HG03108 (cell line): ENCODE results near the gene FAM131C.
"Not testable (repeated sequence)": the region's sequence is repeated elsewhere in the genome, so short reads cannot be mapped to it uniquely, and the experiment has no call there.

Source experiments
- ATAC-seq: cut with Tn5 transposase; IDR thresholded peaks from one replicate; pipeline ENCODE4 v1.9.1; 2021; ENCODE audit warnings: moderate library complexity; ENCODE audit not compliant: unreplicated experiment

The FAM131C gene

DNA sequence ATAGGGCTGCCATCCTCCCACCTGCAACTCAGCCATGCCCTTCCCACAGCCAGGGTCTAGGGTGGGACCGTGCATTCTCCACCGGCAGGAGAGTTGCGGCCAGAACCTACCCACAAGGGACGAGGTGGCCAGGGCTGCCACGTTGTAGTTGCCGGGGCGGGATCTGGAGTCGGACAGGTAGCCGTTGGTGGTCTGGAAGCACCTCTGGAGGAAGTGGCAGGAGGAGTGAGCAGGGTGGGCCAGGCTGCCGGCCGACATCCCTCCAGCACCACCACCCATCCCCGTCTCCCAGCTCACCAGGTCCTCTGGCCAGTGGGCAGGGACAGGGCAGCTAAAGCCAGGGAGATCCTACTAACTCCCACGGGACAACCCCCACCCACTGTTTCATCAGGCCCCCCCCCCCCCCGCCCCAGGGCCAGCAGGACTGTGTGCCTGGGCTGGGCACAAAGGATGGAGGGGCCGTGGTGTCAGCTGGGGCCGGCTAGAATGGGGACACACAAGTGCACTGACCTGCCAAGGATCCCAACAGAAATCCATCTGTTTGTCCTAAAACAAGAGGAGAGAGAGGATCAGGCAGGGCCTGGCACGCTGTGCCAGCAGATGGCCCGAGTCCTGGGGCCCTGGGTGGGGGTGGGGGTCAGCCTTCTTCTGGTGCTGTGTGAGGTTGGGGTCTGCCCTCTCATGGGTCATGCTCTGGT lies 11.3 kb downstream of the FAM131C start:
- not testable (repeated sequence) for ATAC-seq

DNA sequence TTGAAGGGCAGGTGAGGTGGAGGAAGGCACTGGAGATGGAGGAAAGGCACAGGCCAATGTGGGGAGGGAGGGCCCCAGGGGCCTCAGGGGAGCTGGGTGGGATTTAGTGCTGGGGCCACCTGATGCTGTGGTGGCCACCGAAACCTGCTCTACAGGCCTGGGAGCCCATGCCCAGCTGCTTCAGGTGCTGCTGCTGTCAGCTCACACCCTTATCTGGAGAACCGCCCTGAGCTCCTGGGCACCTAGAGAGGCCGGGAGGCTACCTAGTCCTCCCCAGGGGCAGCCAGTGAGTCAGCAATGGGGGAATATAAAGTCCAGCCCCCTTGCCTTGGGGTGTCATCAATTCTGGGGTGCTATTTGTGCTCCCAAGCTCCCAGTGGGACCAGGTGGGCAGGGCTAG lies 12.2 kb downstream of the FAM131C start:
- no peak for ATAC-seq

DNA sequence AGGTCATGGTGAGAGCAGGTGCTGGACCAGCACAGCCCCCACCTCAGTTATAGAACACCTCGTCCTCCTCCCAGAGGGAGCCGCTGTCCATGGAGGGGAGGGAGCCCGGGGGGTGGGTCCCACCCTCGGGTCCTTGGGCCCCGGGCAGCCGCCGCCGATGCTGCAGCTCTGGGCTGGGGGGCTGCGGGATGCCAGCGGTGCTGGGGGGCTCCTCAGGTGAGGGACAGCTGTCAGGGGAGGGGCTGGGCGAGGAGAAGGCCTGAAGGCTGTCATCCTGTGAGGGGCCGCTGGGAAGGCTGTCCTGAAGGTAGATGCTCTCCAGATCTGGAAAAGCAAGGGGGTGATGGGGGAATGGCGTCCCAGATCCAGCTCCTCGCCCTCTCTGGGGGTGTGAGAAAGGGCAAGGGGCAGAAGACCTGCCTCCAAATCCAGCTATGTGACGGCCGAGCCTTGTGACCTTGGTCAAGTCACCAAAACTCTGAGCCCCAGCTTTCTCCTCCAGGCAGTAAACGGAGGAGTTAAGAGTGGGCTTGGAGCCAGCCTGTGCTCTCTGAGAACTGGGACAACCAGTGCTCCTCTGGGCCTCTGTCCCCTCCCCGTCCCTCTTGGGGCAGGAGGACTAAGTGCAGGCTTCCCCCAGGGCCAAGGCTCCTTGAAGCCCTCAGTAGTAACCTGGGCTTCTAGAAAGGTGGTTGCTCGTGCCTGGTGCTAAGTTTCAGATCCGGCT lies 14.9 kb downstream of the FAM131C start:
- not testable (repeated sequence) for ATAC-seq

DNA sequence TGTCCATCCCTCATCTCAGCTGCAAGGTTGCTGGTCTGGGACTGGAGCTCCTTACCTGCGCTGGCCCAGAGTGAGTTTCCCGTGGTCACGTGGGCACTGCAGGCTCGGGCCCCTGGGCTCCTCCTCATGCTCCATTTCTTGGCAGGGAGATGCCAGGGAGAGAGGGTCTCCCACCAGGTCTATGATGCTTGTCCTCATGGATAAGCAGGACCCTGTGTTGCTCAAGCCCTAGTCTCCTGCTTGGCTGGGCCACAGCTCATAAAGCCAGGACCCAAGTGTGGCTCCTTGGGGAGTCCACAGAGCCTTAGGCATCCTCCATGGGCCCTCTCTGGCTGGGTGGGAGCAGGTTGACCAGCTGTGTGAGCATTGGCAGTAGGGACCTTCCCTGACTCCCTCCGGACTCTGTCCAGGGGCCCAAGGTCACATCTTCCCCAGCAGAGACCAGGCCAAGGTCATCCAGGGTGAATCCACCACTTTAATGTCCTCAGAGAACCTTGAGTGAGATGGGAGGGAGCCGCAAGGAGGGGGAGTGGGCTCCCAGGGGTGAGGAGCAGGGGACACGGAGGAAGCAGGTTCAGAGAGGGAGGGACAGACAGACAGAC lies 16.0 kb downstream of the FAM131C start:
- ATAC-seq = not testable (repeated sequence)

DNA sequence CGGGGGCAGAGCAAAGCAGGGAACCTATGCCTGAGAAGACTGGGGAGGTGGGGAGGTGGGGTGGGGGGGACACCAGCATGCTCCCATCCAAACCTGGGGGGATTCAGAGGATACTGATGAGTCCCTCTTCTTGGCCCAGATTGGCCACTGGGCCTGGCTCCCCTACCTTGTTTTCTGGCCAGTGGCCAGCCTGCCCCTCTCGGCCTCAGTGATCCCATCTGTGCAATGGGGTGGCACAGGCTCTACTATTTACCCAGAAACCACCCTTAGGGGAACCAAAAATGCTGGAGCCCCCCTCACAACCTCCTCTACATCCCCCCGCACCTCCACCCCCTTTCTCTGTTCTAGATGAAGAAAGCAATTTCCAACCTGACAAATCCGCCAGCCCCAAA lies 16.9 kb downstream of the FAM131C start:
- not testable (repeated sequence) for ATAC-seq

DNA sequence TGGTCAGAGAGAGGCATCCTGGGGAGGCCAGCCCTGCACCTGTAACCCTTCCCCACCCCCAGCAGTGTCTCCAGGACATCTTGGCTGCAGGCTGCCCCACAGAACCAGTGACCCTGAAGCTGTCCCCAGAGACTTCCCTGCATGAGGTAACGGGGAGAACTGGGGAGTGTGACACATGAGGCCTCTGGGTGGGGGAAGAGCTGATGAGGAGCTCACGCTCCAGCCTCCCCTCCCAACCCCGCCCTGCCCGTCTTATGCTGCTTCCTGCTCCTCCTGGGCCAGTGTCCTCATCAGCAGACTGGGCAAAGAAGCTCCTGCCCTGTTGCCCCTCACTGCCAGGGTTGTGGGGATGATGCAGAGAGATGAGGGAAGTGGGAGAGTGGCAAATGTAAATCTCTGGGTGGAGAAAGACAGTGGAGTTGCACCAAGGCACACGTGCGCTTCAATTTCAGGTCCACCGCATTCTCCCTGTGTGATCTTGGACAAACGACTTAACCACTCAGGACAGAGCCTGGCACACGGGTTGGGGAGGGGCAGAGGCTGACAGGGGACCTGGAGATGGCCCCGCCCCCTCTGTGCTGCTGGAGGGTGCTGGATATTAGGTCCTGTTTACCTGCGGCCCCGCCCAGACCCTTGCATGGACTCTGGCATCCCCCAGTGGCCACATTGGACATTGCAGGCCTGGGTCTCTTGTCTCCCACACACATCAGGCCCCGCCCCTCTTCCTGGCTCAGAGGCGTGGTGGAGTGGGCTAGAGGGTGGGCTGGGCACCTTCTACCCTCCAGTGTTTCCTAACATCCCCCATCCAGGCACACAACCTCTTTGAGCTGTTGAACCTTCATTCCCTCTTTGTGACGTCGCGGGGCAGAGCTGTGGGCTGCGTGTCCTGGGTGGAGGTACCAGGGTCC lies 17.6 kb downstream of the FAM131C start:
- peak; percentile 51 for ATAC-seq

DNA sequence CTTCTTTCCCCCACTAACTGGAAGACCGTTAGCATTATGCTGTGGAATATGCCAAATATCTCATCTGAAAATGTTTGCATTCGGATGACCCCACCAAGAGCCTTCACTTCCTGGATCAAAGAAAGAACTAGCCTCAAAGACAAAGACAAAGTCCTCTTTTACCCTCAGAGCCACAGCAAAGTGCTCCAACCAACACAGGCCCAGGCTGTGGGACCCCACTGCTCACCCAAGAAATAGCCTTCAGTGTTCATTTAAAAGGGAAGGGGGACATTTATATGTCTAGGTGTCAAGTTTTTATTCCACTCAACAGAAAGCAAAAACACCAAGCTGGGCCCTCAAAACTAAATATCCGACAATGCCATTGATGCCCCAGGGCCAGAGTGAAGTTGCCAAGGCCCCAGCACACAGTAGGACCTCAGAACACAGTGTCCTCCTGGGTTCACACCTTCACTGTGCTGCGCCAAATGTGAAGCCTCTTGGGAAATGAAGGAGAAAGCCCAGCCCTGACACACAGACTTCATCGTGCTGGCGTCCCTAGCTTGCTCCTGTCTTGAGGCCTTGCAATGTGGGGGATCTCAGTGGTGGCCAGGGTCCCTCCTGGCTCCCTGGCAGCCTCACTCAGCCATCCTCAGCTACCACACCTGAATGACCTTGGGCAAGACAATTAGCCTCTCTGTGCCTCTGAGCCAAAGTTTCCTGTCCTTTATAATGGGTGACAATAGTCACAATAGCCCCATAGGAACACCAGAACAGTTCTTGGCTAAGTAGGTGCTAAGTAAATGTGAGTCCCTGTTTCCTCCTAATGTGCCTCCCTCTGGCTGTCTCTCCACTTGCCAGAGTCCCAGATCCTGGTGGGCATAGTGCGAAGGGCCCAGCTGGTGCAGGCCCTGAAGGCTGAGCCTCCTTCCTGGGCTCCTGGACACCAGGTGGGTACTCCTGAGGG lies 18.6 kb downstream of the FAM131C start:
- ATAC-seq = no peak

DNA sequence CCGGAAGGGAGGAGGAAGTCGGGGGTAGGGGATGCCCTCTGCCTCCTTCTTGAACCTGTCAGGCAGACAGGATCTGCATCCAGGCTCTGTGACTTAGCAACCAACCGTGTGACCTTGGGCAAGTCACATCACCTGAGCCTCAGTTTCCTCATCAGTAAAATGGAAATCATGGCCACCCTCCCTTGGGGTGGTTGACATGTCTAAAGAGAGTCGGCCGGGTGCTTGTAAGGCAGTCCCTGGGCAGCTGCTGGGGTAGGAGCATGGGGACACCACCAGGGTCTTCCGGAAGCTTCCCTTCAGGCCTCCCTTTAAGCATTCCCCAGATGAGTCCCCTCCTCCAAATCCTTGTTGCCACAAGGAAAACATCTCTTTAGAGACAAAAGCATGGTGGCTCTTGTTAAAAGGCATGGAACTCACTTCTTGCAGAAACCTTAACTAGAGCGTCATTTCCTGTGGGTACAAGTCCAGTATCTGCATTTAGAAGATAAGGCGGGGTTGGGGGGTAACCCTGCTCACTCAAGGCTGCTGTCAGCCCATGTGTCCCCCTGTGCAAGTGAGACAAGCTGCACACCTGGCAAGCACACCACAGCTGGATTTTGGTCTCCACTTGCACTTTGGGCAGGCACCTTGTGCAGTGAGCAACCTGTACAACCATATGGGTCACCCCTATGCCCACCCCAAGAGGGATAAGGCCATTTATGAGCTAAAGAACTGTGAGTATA lies 19.5 kb downstream of the FAM131C start:
- ATAC-seq = no peak

DNA sequence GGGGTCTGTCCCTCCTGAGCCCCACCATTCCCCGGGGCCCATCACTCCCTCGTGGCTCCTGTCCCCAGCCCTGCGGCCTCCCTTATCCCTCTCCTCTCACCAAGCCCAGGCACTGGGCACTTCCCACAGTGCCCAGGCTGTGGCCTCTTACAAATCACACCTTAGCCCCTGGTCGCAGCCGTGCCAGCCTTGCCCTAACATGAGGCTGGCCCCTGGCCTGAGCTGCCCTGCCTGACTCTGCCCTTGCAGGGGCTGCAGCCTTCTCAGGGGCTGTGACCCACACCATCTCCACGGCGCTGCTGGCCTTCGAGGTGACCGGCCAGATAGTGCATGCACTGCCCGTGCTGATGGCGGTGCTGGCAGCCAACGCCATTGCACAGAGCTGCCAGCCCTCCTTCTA lies 21.5 kb downstream of the FAM131C start:
- ATAC-seq = not testable (repeated sequence)

DNA sequence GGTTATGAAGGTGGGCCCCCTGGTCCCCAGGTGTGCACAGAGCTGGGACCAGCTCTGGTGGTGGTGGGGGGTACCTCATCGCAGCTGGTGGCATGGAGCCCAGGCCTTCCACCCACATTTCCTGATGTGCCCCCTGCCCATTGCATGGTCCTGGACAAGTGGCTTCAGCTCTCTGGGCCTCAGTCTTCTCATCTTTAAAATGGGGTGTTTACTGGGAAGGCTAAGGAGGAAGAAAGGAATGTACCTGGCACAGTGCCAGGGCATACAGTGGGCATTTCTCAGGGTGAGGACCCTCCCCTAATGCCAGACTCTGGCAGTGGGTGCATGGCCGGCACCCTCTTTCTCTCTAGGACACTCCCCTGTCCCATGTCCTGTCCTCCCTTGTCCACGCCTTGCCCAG lies 22.4 kb downstream of the FAM131C start:
- ATAC-seq = no peak

DNA sequence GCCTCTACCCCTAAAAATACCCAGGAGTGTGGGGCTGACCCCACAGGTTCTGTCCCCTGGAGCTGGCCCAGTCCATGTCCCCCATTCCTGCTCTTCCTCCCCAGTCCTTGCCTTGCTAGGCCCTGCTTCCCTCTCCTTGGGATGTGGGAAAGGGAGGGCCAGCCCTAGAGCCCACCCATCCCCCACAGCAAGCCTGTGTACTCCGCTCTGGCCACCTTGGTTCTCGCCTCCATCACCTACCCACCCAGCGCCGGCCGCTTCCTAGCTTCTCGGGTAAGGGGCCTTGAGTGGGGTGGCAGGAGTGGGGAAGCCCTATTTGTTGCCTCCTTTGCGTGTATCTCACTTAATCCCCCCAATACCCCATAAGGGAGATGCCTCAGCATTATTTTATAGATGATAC lies 23.1 kb downstream of the FAM131C start:
- ATAC-seq = no peak

DNA sequence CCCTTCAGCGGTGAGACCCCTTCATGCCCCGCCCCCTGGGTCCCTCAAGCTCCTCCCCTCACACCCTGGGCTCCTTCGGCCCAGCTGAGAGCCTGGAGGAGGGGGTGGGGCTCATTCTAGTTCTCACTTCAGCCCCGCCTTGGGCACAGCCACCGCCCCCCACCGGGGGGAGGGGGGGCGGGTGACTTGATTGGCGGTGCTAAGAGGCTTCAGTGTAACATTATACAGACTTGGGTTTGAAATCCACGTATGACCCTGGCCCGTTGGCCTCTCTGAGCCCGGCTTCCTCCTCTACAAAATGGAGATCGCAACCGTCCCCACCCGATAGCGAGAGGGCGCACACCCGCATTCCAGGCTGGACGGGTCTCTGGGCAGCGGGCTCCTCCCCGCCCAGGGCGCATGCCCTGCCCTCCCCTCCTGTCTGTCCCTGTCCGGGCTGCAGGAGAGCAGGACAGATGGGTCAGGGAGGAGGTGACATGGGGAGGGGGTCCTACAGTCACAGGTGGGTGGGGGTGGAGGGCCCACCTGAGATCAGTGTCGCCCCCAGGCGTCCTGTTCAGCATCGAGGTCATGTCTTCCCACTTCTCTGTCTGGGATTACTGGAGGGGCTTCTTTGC lies 24.8 kb downstream of the FAM131C start:
- no peak for ATAC-seq

DNA sequence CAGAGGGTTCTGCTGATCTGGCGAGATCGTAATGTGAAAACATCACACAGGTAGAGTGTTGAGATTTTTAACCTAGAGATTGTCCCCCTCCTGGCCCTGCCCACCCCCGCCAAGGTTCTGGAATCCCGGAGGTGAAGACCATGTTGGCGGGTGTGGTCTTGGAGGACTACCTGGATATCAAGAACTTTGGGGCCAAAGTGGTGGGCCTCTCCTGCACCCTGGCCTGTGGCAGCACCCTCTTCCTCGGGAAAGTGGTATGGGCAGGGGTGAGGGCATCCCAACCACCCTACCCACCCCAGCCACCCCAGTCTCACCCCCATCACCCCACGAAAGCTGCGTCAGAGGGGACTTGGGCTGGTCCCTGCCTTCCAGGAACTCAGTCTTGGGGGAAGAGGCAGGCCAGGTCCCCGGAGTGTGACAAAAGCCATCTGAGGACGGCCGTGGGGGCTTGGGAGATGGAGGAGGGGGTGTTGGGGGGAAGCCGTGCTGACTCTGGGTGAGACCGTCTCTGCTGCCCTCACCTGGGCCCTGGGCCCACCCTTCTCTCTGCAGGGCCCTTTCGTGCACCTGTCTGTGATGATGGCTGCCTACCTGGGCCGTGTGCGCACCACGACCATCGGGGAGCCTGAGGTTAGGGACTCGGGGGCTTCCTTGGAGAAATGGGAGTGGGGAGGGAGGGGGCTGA lies 25.5 kb downstream of the FAM131C start:
- no peak for ATAC-seq

DNA sequence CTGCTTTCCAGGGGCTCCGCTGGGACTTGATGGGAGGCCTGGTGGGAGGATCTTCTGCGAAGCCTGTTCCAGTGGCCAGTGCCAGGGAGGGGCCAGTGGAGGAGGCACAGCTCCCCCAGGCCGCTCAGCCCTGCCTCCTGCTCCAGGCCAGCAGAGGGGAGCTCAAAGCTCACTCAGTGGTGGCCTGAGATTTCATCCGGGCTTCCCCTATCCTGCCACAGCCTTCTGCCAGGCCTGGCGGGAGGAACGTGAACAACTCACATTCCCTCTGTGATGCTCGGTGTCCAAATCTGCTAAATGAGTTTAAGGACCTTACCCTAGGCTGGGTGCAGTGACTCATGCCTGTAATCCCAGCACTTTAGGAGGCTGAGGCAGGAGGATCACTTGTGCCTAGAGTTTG lies 26.6 kb downstream of the FAM131C start:
- no peak for ATAC-seq

DNA sequence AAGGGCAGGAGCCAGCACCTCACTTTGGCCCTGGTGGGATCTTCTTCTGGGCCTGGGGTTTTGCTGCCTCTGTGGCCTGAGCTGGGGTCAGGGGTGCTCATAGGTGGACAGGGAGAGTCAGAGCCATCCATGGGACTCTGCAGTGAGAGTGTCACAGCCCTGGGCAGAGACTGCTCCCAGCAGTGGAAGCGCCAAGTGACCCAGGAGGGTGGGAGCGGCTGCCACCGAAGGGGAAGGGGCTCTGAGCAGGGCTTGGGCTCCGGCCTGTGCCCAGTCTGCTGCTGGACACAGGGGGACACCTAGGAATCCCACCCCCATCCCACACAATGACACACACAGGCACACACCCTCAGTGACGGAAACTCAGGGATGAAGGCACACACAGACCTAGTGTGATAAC lies 29.5 kb downstream of the FAM131C start:
- no peak for ATAC-seq

DNA sequence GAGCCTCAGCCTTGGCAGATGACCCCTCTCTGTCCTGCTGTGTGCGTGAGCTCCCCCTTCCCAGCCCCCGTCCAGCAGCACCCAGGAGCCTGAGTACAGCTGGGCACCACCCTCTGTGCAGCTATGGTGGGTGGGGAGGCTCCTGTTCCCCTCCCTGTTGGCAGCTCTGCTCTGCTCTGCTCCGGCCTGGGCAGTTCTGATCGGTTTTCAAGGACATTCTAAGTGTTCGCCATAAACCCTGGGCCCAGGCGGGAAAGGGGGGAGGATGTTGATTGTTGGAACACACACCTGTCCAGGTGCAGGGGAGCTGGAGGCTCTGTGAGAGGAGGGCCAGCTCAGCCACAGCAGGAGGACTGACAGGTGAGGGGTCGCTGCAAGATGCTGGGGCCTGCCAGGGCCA lies 29.9 kb downstream of the FAM131C start, which contains the start of gene CLCNKB:
Gene CLCNKB (plus strand): TSS at position 262 of the 400 bp plus-strand sequence. CDS start 711 bp downstream, outside the sequence.
- no peak for ATAC-seq

DNA sequence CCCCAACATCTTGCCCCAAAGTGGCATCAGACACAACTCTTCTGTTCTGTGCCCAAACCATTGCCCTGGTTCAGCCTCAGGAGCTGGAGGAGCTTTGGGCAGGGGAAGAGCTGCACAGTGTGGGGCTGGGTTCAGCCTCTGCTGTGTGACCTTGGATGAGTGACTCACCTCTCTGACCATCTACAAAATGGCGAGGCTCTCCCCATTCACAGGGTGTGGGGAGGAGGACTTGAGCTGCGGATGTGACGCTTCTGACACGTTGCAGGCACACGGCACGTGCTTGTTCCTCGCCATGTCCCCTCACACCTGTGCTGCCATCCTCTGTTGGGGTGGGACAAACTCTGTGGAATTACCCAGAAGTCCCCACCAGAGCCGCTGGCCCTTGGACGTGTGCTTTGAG lies 30.8 kb downstream of the FAM131C start:
- ATAC-seq = not testable (repeated sequence)

DNA sequence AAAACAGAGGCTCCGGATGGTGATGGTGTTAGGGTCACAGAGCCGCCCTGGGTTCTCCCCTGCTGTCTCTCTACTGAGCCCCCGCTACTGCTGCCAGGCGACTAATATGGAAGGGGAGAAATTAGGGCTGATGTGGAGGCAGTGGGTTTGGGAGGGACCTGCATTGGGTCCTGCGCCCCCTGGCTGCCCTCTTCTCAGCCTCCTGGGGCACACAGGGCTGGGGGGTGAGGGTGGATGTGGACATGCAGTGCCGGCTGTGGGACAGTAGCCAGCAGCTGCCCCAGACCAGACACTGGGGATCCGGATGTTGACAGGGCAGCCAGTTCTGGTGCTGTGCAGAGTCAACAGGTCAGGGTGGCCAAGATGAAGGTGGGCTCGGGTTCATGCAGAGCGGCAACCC lies 31.4 kb downstream of the FAM131C start:
- no peak for ATAC-seq
